IMR-90 (cell line): ENCODE data around the gene DGKB. TPM values are rescaled to one million over a fixed set of nuclear protein-coding genes. Genes with fewer than 3 reads are reported as not detected.

Experiments
- ATAC-seq: fragments of 200-7000 bp; cut with Tn5 transposase; 2 replicates; pipeline ENCODE4 v1.9.1; 2020; ENCODE audit warnings: low read depth, mild to moderate bottlenecking, moderate library complexity
- BruUV-seq: library from RNA; stranded (reverse); fragments of 400-500 nt; replicated peaks from 2 replicates; lab custom pipeline; 2021; lab: Mats Ljungman, UMichigan
- CTCF ChIA-PET: fragments of 300-600 bp; formaldehyde crosslinking; extraction: SDS; loops from one replicate; lab custom pipeline; 2021; ENCODE audit warnings: antibody characterized with exemption; lab: Yijun Ruan, JAX
- POLR2A ChIA-PET: fragments of 300-600 bp; sonication (Branson Sonifier 250); formaldehyde crosslinking; loops from one replicate; lab custom pipeline; 2022; ENCODE audit warnings: antibody characterized with exemption; ENCODE audit not compliant: unreplicated experiment; lab: Charles Lee
- DNase-seq: peaks from one replicate; pipeline ENCODE4 v3.0.0; 2013
- H2AFZ ChIP-seq: replicated peaks from 2 replicates; pipeline ENCODE3; 2013; ENCODE audit warnings: low read length, mild to moderate bottlenecking; ENCODE audit not compliant: poor library complexity
- H2AK5ac ChIP-seq: 2 replicates; pipeline ENCODE4 v1.6.1; 2013; ENCODE audit warnings: low read depth, low read length, inconsistent platforms
- H2AK9ac ChIP-seq: replicated peaks from 2 replicates; pipeline ENCODE3; 2013; ENCODE audit warnings: mild to moderate bottlenecking, low read depth, low read length, moderate library complexity; ENCODE audit not compliant: poor library complexity
- H2BK120ac ChIP-seq: 2 replicates; pipeline ENCODE4 v1.6.1; 2013; ENCODE audit warnings: low read depth, low read length, inconsistent platforms
- H2BK15ac ChIP-seq: 3 replicates; pipeline ENCODE4 v1.6.1; 2013; ENCODE audit warnings: low read depth, low read length, inconsistent platforms
- H2BK20ac ChIP-seq: 2 replicates; pipeline ENCODE4 v1.6.1; 2013; ENCODE audit warnings: low read depth, mild to moderate bottlenecking, inconsistent platforms, low read length, moderate library complexity
- H2BK5ac ChIP-seq: 2 replicates; pipeline ENCODE4 v1.6.1; 2013; ENCODE audit warnings: mild to moderate bottlenecking, low read depth, low read length, inconsistent platforms; ENCODE audit not compliant: poor library complexity, severe bottlenecking
- H3K14ac ChIP-seq: replicated peaks from 2 replicates; pipeline ENCODE4 v1.6.1; 2013; ENCODE audit warnings: low read depth, low read length, inconsistent platforms
- H3K18ac ChIP-seq: 2 replicates; pipeline ENCODE4 v1.6.1; 2013; ENCODE audit warnings: low read depth, low read length, control low read depth
- H3K23ac ChIP-seq: 2 replicates; pipeline ENCODE4 v1.6.1; 2013; ENCODE audit warnings: low read depth, low read length, inconsistent platforms
- H3K27ac ChIP-seq: 2 replicates; pipeline ENCODE4 v1.5.1; 2013; ENCODE audit warnings: mild to moderate bottlenecking, control low read depth, low read length; ENCODE audit not compliant: insufficient read depth
- H3K27me3 ChIP-seq: 2 replicates; pipeline ENCODE4 v1.6.1; 2013; ENCODE audit warnings: low read length; ENCODE audit not compliant: control insufficient read depth, insufficient read depth
- H3K36me3 ChIP-seq: 2 replicates; pipeline ENCODE4 v1.6.1; 2013; ENCODE audit warnings: low read length, mixed read lengths; ENCODE audit not compliant: control insufficient read depth, insufficient read depth
- H3K4ac ChIP-seq: 2 replicates; pipeline ENCODE4 v1.6.1; 2013; ENCODE audit warnings: low read depth, low read length, inconsistent platforms
- H3K4me1 ChIP-seq: 2 replicates; pipeline ENCODE4 v1.6.1; 2013; ENCODE audit warnings: low read length, mixed read lengths; ENCODE audit not compliant: control insufficient read depth, insufficient read depth
- H3K4me2 ChIP-seq: 2 replicates; pipeline ENCODE4 v1.6.1; 2013; ENCODE audit warnings: low read depth, mild to moderate bottlenecking, control low read depth, low read length, moderate library complexity
- H3K4me3 ChIP-seq: 2 replicates; pipeline ENCODE4 v1.5.1; 2013; ENCODE audit warnings: low read depth, mild to moderate bottlenecking, control low read depth, low read length, moderate library complexity; ENCODE audit not compliant: insufficient read depth
- H3K56ac ChIP-seq: 2 replicates; pipeline ENCODE4 v1.6.1; 2013; ENCODE audit warnings: low read length, inconsistent platforms; ENCODE audit not compliant: insufficient read depth; ENCODE audit errors: extremely low read depth
- H3K79me1 ChIP-seq, 2 experiments: 2 replicates each; pipeline ENCODE4 v1.6.1; 2013; ENCODE audit warnings: low read length in 2 of 2, inconsistent platforms in 1 of 2, low read depth in 1 of 2
- H3K9ac ChIP-seq: 2 replicates; pipeline ENCODE4 v1.6.1; 2013; ENCODE audit warnings: low read depth, low read length, control low read depth
- H3K9me1 ChIP-seq: 2 replicates; pipeline ENCODE4 v1.6.1; 2013; ENCODE audit warnings: low read length, inconsistent platforms; ENCODE audit not compliant: insufficient read depth
- H3K9me3 ChIP-seq: 2 replicates; pipeline ENCODE4 v1.6.1; 2013; ENCODE audit warnings: low read length; ENCODE audit not compliant: control insufficient read depth, insufficient read depth
- H4K20me1 ChIP-seq: 2 replicates; pipeline ENCODE4 v1.6.1; 2013; ENCODE audit warnings: low read length, inconsistent platforms; ENCODE audit not compliant: insufficient read depth
- H4K5ac ChIP-seq: 2 replicates; pipeline ENCODE4 v1.6.1; 2013; ENCODE audit warnings: mild to moderate bottlenecking, low read depth, low read length, control low read depth
- H4K8ac ChIP-seq, 2 experiments: 2 replicates each; pipeline ENCODE4 v1.6.1; 2013; ENCODE audit warnings: low read depth in 2 of 2, low read length in 2 of 2, control low read depth in 1 of 2, inconsistent platforms in 1 of 2
- H4K91ac ChIP-seq: 2 replicates; pipeline ENCODE4 v1.6.1; 2013; ENCODE audit warnings: low read depth, low read length, inconsistent platforms; ENCODE audit not compliant: insufficient read depth
- BHLHE40 ChIP-seq: fragments of 150-350 bp; IDR thresholded peaks from 2 replicates; pipeline ENCODE4 v1.6.1; 2016; ENCODE audit warnings: mild to moderate bottlenecking, low read depth, low read length
- CHD1 ChIP-seq: IDR thresholded peaks from 2 replicates; pipeline ENCODE4 v1.6.1; 2012; ENCODE audit warnings: low read depth, low read length, improper control_type of control experiment
- FOS ChIP-seq: fragments of 150-350 bp; IDR thresholded peaks from 2 replicates; pipeline ENCODE4 v1.6.1; 2016; ENCODE audit warnings: low read depth, low read length
- MAZ ChIP-seq: IDR thresholded peaks from 2 replicates; pipeline ENCODE4 v1.6.1; 2012; ENCODE audit warnings: low read depth, mild to moderate bottlenecking, low read length, improper control_type of control experiment, moderate library complexity, borderline replicate concordance
- MXI1 ChIP-seq: IDR thresholded peaks from 2 replicates; pipeline ENCODE4 v1.6.1; 2012; ENCODE audit warnings: low read depth, mild to moderate bottlenecking, low read length, moderate library complexity, borderline replicate concordance
- POLR2A ChIP-seq: IDR thresholded peaks from 2 replicates; pipeline ENCODE4 v1.6.1; 2012; ENCODE audit warnings: mild to moderate bottlenecking, low read depth, low read length
- RAD21 ChIP-seq: IDR thresholded peaks from 2 replicates; pipeline ENCODE4 v1.6.1; 2012; ENCODE audit warnings: low read length, improper control_type of control experiment
- RCOR1 ChIP-seq: IDR thresholded peaks from 2 replicates; pipeline ENCODE4 v1.6.1; 2012; ENCODE audit warnings: mild to moderate bottlenecking, low read length, improper control_type of control experiment; ENCODE audit not compliant: insufficient replicate concordance
- WGBS, 2 experiments: methylation state at CpG; one replicate each; pipeline versions ENCODE4 v1.1.5 to v1.1.7; 2013; ENCODE audit warnings: missing lambda C conversion rate in 2 of 2; ENCODE audit not compliant: insufficient read length in 1 of 2; ENCODE audit errors: extremely low coverage in 2 of 2; 5-methylcytosine and 5-hydroxymethylcytosine counted together
- dilution Hi-C: fragments of 300-500 bp; cut with HindIII; formaldehyde crosslinking; loops from one replicate; pipeline ENCODE4 v1.14.3; 2018; ENCODE audit warnings: low sequenced_read_pairs; ENCODE audit not compliant: unreplicated experiment
- in situ Hi-C: fragments of 300-500 bp; cut with MboI; formaldehyde crosslinking; loops from 3 replicates; pipeline ENCODE4 v1.14.3; 2019; ENCODE audit warnings: low sequenced_read_pairs, inconsistent platforms, mixed read lengths
- intact Hi-C: fragments of 100-400 bp; cut with micrococcal nuclease; formaldehyde crosslinking; loops from 2 replicates; pipeline ENCODE4 v1.10.0; 2022
- polyA plus RNA-seq, 3 experiments: library from polyadenylated mRNA; depleted of rRNA; stranded (reverse); fragments of >200 nt; gene quantifications; 2 replicates each; pipeline ENCODE4 v1.2.3, GENCODE V29; 2012; ENCODE audit warnings: low replicate concordance in 1 of 3
- total RNA-seq: library from RNA; depleted of rRNA; stranded (reverse); fragments of >200 nt; gene quantifications from 2 replicates; pipeline ENCODE4 v1.2.3, GENCODE V29; 2012
- TF ChIP-seq, protein P1 (sequence below): conservative IDR thresholded peaks from 2 replicates; pipeline ENCODE4 v1.5.1; 2012; ENCODE audit warnings: mild to moderate bottlenecking, low read depth, low read length, improper control_type of control experiment
- TF ChIP-seq, protein P2 (sequence below): fragments of 150-350 bp; IDR thresholded peaks from 2 replicates; pipeline ENCODE4 v1.6.1; 2017; ENCODE audit warnings: mild to moderate bottlenecking, antibody characterized with exemption, low read length, low read depth
- TF ChIP-seq, protein P3 (sequence below): fragments of 150-350 bp; IDR thresholded peaks from 2 replicates; pipeline ENCODE4 v1.6.1; 2016; ENCODE audit warnings: low read depth, mild to moderate bottlenecking, low read length, moderate library complexity, borderline replicate concordance

The DGKB gene
- total and polyA plus RNA-seq, 2 of the 4 experiments (the other 2 are of a cell fraction) = not detected

DNA sequence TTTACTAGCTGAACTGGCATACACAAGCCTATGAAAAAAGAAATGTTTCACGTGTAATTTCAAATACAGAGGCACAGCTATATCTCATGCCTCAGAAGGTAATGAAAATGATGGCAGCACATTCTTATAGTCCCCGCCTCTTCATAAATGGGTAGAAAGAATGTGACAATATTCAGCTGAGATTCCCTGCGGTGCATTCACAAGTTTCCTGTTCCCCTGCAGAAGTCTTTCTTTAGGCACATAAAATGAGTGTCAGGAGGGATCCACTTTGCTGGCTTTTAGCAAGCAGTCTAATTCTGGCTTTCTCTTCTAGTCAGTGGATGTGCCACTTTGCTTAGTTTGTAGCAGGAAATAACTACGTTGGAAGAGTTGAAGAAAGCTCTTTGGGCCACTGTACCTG is 56.1 kb downstream of the DGKB start:
- no peak overlapping the region for H4K8ac ChIP-seq
- dilution Hi-C loops (no loop called here), intact Hi-C loops (no loop called here), in situ Hi-C loops (no loop called here)
- H2AFZ ChIP-seq = no peak overlapping the region
- ChIA-PET POLR2A (no interaction called here), CTCF (no interaction called here)
- H2AK5ac ChIP-seq = no peak overlapping the region
- no peaks in the 10 kb centered on the region for H4K20me1 ChIP-seq
- no peak overlapping the region for H4K5ac ChIP-seq
- no peak overlapping the region for H3K4ac ChIP-seq
- no peak overlapping the region for H2BK120ac ChIP-seq
- no peak overlapping the region for H3K4me2 ChIP-seq
- H3K79me1 ChIP-seq = no peaks in the 10 kb centered on the region
- TF ChIP-seq POLR2A (no peak), BHLHE40 (no peak), CHD1 (no peak), RCOR1 (no peak), RAD21 (no peak), FOS (no peak), MXI1 (no peak), MAZ (no peak)
- TF ChIP-seq, protein P1, sequence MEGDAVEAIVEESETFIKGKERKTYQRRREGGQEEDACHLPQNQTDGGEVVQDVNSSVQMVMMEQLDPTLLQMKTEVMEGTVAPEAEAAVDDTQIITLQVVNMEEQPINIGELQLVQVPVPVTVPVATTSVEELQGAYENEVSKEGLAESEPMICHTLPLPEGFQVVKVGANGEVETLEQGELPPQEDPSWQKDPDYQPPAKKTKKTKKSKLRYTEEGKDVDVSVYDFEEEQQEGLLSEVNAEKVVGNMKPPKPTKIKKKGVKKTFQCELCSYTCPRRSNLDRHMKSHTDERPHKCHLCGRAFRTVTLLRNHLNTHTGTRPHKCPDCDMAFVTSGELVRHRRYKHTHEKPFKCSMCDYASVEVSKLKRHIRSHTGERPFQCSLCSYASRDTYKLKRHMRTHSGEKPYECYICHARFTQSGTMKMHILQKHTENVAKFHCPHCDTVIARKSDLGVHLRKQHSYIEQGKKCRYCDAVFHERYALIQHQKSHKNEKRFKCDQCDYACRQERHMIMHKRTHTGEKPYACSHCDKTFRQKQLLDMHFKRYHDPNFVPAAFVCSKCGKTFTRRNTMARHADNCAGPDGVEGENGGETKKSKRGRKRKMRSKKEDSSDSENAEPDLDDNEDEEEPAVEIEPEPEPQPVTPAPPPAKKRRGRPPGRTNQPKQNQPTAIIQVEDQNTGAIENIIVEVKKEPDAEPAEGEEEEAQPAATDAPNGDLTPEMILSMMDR = no peak
- TF ChIP-seq, protein P2, sequence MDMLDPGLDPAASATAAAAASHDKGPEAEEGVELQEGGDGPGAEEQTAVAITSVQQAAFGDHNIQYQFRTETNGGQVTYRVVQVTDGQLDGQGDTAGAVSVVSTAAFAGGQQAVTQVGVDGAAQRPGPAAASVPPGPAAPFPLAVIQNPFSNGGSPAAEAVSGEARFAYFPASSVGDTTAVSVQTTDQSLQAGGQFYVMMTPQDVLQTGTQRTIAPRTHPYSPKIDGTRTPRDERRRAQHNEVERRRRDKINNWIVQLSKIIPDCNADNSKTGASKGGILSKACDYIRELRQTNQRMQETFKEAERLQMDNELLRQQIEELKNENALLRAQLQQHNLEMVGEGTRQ = no peak
- TF ChIP-seq, protein P3, sequence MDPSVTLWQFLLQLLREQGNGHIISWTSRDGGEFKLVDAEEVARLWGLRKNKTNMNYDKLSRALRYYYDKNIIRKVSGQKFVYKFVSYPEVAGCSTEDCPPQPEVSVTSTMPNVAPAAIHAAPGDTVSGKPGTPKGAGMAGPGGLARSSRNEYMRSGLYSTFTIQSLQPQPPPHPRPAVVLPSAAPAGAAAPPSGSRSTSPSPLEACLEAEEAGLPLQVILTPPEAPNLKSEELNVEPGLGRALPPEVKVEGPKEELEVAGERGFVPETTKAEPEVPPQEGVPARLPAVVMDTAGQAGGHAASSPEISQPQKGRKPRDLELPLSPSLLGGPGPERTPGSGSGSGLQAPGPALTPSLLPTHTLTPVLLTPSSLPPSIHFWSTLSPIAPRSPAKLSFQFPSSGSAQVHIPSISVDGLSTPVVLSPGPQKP = no peak
- no peak overlapping the region for H3K18ac ChIP-seq
- no peaks in the 10 kb centered on the region for H3K9me1 ChIP-seq
- H2AK9ac ChIP-seq = no peak overlapping the region
- H2BK5ac ChIP-seq = no peak overlapping the region
- H3K23ac ChIP-seq = no peak overlapping the region
- H3K27ac ChIP-seq = no peak overlapping the region
- no peaks in the 10 kb centered on the region for H3K4me1 ChIP-seq
- no peak overlapping the region for H2BK20ac ChIP-seq
- H3K14ac ChIP-seq = no peak overlapping the region
- no peak overlapping the region for H2BK15ac ChIP-seq
- no peak overlapping the region for H3K4me3 ChIP-seq
- no peaks in the 10 kb centered on the region for H3K27me3 ChIP-seq
- no peaks in the 10 kb centered on the region for H3K36me3 ChIP-seq
- no peaks in the 10 kb centered on the region; the same call in 1 of the 2 replicates for H3K9me3 ChIP-seq
- DNase-seq (no peak), ATAC-seq (no peak)
- no peak overlapping the region for H3K9ac ChIP-seq
- H3K56ac ChIP-seq = no peak overlapping the region
- no TSS peak for BruUV-seq
- WGBS, 2 experiments = no CpG with 5 or more reads among the region's 4 CpGs
- H4K91ac ChIP-seq = no peak overlapping the region
